IPS-15b (cell line): ENCODE data around the gene LPCAT2.
A peak's percentile ranks its signal among the peaks of the same experiment; 100 is the strongest.

Experiments used
- H3K27me3 ChIP-seq: one replicate; pipeline ENCODE4 v1.6.1; 2013; ENCODE audit warnings: low read length; ENCODE audit not compliant: control insufficient read depth, insufficient read depth
- H3K36me3 ChIP-seq: one replicate; pipeline ENCODE4 v1.6.1; 2013; ENCODE audit warnings: low read length; ENCODE audit not compliant: control insufficient read depth, insufficient read depth
- H3K4me1 ChIP-seq: one replicate; pipeline ENCODE4 v1.6.1; 2013; ENCODE audit warnings: mild to moderate bottlenecking, low read length; ENCODE audit not compliant: control insufficient read depth, insufficient read depth
- H3K4me3 ChIP-seq: one replicate; pipeline ENCODE4 v1.5.1; 2013; ENCODE audit warnings: low read depth, low read length
- H3K9ac ChIP-seq: one replicate; pipeline ENCODE4 v1.6.1; 2013; ENCODE audit warnings: low read depth, mild to moderate bottlenecking, low read length
- H3K9me3 ChIP-seq: one replicate; pipeline ENCODE4 v1.6.1; 2013; ENCODE audit warnings: mild to moderate bottlenecking, low read length; ENCODE audit not compliant: control insufficient read depth, insufficient read depth

Gene LPCAT2

GRCh38 chr16:55510185-55510805 lies 1.4 kb downstream of the LPCAT2 start:
- H3K9me3 ChIP-seq: no peaks in the 10 kb centered on the region
- H3K9ac ChIP-seq: no peak overlapping the region
- H3K4me3 ChIP-seq: peak overlapping the region; percentile 72
- H3K36me3 ChIP-seq: no peaks in the 10 kb centered on the region
- peaks cover 2% of the 10 kb centered on the region for H3K4me1 ChIP-seq
- peaks cover 10% of the 10 kb centered on the region for H3K27me3 ChIP-seq

GRCh38 chr16:55512941-55513340 lies 4.1 kb downstream of the LPCAT2 start:
- peaks cover 10% of the 10 kb centered on the region for H3K27me3 ChIP-seq
- H3K4me3 ChIP-seq: no peak overlapping the region
- H3K4me1 ChIP-seq: peaks cover 2% of the 10 kb centered on the region
- H3K36me3 ChIP-seq: no peaks in the 10 kb centered on the region
- no peak overlapping the region for H3K9ac ChIP-seq
- no peaks in the 10 kb centered on the region for H3K9me3 ChIP-seq

DNA sequence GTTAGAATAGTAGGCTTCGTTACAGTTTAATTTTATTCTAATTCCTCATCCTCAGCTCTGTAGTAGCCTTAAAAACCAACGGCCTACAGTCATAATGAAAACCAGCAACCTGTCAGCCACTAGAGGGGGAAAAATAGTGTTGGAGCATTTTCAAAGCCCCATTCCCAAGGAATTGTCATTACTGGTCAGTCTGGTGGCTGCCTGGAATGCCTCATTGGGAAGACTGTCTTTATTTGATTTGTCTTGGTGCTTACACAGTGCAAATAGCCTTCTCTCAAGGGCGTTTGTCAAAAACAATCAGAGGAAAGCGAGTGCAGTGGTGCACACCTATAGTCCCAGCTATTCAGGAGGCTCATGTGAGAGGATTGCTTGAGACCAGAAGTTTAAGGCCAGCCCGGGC lies 4.7 kb downstream of the LPCAT2 start:
- Histone ChIP-seq H3K4me1 (peaks cover 2% of the 10 kb centered on the region), H3K27me3 (peaks cover 10% of the 10 kb centered on the region), H3K36me3 (no peaks in the 10 kb centered on the region), H3K4me3 (no peak overlapping the region), H3K9ac (no peak overlapping the region), H3K9me3 (no peaks in the 10 kb centered on the region)

DNA sequence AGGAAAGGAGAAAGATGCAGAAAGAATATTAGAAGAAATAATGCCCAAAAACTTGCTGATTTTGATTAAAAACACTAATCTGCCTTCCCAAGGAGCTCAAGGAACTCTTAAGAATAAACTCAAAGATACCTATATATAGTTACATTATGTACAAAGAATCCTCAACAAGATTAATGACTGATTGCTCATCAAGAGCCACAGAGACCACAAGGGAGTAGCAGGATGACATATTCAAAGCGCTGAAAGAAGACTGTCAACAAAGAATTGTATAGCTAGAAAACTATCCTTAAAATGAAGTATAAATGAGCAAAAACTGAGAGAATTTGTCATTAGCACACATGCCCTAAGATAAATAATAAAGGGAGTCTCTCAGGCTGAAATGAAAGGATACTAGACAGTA lies 6.2 kb downstream of the LPCAT2 start:
- H3K4me1 ChIP-seq: peaks cover under 1% of the 10 kb centered on the region
- H3K36me3 ChIP-seq: no peaks in the 10 kb centered on the region
- H3K9ac ChIP-seq: no peak overlapping the region
- H3K4me3 ChIP-seq: no peak overlapping the region
- peaks cover 5% of the 10 kb centered on the region for H3K27me3 ChIP-seq
- no peaks in the 10 kb centered on the region for H3K9me3 ChIP-seq

- H3K9ac ChIP-seq: no peak overlapping the region
- H3K4me1 ChIP-seq: peaks cover 5% of the 10 kb centered on the region
- no peaks in the 10 kb centered on the region for H3K27me3 ChIP-seq
- no peak overlapping the region for H3K4me3 ChIP-seq
- no peaks in the 10 kb centered on the region for H3K9me3 ChIP-seq
- H3K36me3 ChIP-seq: no peaks in the 10 kb centered on the region
Observed at GRCh38 chr16:55521792-55522191, 12.9 kb downstream of the LPCAT2 start.

GRCh38 chr16:55526441-55526840 lies 17.6 kb downstream of the LPCAT2 start:
- Histone ChIP-seq H3K9ac (no peak overlapping the region), H3K4me1 (peaks cover 5% of the 10 kb centered on the region), H3K36me3 (no peaks in the 10 kb centered on the region), H3K9me3 (no peaks in the 10 kb centered on the region), H3K27me3 (no peaks in the 10 kb centered on the region), H3K4me3 (no peak overlapping the region)

DNA sequence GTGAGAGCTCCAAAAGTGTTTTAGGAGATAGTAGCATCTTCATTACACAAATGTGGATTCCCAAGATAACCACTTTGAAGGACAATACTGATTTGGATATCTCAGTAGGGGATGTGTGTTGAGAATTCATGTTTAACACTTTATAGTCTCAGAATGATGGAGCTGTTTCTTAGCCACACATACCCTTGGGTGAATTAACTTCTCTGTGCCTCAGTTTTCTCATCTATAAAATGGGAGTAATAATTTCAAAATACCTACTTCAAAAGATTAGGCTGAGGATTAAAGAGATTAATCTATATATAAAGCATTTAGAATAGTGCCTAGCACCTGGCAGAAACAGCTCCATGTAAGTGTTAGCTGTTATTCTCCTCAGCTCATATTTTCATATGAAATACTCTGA lies 19.0 kb downstream of the LPCAT2 start:
- H3K36me3 ChIP-seq: no peaks in the 10 kb centered on the region
- H3K9me3 ChIP-seq: no peaks in the 10 kb centered on the region
- no peak overlapping the region for H3K9ac ChIP-seq
- no peaks in the 10 kb centered on the region for H3K27me3 ChIP-seq
- H3K4me1 ChIP-seq: peaks cover 5% of the 10 kb centered on the region
- no peak overlapping the region for H3K4me3 ChIP-seq

GRCh38 chr16:55529018-55529417 lies 20.1 kb downstream of the LPCAT2 start:
- H3K36me3 ChIP-seq: no peaks in the 10 kb centered on the region
- H3K9ac ChIP-seq: no peak overlapping the region
- no peaks in the 10 kb centered on the region for H3K27me3 ChIP-seq
- H3K4me3 ChIP-seq: no peak overlapping the region
- H3K9me3 ChIP-seq: no peaks in the 10 kb centered on the region
- H3K4me1 ChIP-seq: peaks cover 5% of the 10 kb centered on the region

DNA sequence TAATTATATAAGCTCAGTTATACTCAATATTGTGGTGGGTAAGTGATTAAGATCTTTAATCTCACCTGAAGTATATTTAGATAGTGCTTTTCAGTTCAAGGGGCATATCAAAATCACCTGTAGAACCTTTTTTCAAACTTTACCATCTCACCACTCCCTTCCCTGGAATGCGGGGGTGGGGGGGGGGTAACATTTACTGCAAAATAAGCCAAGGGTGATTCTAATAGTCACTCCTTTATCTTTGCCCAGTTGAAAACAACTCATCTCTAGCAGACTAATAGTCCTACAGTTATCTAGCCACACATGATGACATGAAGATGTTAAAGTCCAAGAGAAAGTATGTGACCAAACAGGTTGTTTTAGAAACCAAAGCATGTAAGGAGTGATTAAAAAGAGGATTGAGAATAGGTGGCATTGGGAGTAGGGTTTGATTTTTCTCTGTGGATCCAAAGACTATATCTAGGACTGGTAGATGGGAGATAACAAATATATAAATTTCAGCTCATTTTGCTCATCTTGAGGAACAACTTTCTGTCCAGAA lies 21.5 kb downstream of the LPCAT2 start:
- Histone ChIP-seq H3K9ac (no peak overlapping the region), H3K27me3 (no peaks in the 10 kb centered on the region), H3K4me1 (no peaks in the 10 kb centered on the region), H3K36me3 (no peaks in the 10 kb centered on the region), H3K9me3 (no peaks in the 10 kb centered on the region), H3K4me3 (no peak overlapping the region)

GRCh38 chr16:55532227-55532626 lies 23.4 kb downstream of the LPCAT2 start:
- Histone ChIP-seq H3K9ac (no peak overlapping the region), H3K27me3 (no peaks in the 10 kb centered on the region), H3K9me3 (no peaks in the 10 kb centered on the region), H3K4me3 (no peak overlapping the region), H3K4me1 (no peaks in the 10 kb centered on the region), H3K36me3 (no peaks in the 10 kb centered on the region)

DNA sequence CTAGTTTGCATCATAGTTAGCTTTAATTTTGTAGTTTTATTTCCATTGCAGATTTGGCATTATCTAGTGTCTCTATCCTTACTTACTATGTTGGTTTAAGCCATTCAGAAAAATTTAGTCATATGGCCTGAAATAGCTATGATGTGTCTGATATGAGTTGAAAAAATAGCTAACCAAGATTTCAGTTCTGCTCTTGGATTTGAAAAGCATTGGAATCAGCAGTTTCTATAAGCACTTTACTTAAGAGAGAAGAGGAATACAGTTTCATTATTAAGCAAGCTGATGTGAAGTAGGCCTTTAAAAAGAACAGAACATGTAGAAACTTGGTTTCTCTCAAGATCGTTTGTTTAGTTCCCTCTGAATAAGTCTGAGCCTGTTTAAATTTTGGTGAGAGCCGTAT lies 25.9 kb downstream of the LPCAT2 start:
- no peaks in the 10 kb centered on the region for H3K4me1 ChIP-seq
- no peak overlapping the region for H3K4me3 ChIP-seq
- no peaks in the 10 kb centered on the region for H3K9me3 ChIP-seq
- H3K9ac ChIP-seq: no peak overlapping the region
- H3K36me3 ChIP-seq: no peaks in the 10 kb centered on the region
- H3K27me3 ChIP-seq: no peaks in the 10 kb centered on the region

DNA sequence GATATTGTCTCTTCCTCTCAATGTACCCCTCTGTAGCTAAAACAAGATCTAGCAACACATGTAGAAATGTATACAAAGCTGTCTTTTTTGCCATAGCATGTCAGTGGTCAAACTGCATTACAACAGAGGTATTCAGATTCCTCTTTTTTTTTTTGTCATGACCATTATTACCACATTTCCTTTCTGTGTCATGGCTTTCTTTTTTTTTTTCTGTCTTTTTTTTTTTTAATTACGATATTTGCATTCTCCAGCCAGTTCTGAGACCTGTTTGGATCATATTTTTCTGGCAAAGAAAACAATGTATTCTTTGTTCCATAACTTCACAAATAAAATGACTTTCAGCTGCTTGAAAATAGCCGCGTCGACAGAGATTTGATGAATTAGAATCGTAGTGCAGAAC lies 30.2 kb downstream of the LPCAT2 start:
- H3K36me3 ChIP-seq: no peaks in the 10 kb centered on the region
- no peaks in the 10 kb centered on the region for H3K27me3 ChIP-seq
- H3K4me3 ChIP-seq: no peak overlapping the region
- H3K9me3 ChIP-seq: no peaks in the 10 kb centered on the region
- no peak overlapping the region for H3K9ac ChIP-seq
- no peaks in the 10 kb centered on the region for H3K4me1 ChIP-seq
